ENCODE measurements around the gene MRM3.
"Not testable (repeated sequence)": the region's sequence is repeated elsewhere in the genome, so short reads cannot be mapped to it uniquely, and the experiment has no call there.

The MRM3 gene

DNA sequence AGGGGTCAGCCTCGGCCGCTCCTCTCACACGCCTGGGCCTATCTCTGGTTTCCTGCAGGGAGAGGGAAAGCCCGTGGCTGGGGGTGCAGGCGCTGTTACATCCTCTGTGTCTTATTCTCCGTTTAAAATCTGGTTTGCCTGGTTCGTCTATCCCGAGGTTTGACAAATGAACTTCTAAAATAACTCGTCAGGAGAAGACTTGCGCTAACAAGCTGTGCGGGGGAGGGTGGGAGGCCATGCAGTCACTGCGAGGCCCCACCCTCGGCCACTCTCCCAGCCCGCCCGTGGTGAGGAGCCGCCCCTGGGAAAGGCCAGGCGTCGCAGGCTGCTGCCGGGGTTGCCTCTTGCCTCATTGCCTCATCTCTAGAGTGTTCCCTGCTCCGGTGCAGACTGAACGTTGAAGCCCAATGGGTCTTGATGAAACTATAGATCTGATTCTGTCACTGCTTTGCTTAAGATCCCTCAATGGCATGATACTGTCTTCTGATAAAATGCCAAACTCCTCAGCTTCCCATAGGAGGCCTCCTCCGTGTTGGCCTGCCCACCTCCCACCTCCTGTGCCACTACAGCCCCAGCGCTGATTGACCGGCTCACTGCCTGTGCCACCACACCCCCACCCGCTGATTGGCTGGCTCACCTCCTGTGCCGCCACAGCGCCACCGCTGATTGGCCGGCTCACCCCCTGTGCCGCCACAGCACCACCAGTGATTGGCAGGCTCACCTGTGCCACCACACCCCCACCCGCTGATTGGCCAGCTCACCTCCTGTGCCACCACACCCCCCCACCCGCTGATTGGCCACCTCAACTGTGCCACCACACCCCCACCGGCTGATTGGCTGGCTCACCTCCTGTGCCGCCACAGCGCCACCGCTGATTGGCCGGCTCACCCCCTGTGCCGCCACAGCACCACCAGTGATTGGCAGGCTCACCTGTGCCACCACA is 8.0 kb downstream of the MRM3 start:
- peak; percentile 81 for TF ChIP-seq KLF1 (tag by site-specific recombination; IDR thresholded peaks at IDR 0.05)
- H3K4me1 ChIP-seq (ENCODE audit: control insufficient read depth, insufficient read depth, low read length); H3K4me3 ChIP-seq (ENCODE audit: low read depth, low read length); H3K27ac ChIP-seq (ENCODE audit: extremely low read depth, low read depth, low read length); CTCF ChIA-PET; H3K9me3 ChIP-seq (ENCODE audit: control insufficient read depth, insufficient read depth, low read depth, low read length): not testable (repeated sequence)
- POLR2A ChIA-PET = interaction anchor here (0.6 to 5.9 kb wide), 3 partner anchors 189 to 195 kb away, joined by 3 to 33 read pairs (median 8); partner anchors contain the start of gene NXN
- peaks cover 23 to 74% of the 10 kb centered on the region in 2 experiments for H3K36me3 ChIP-seq (ENCODE audit: control insufficient read depth in 2 of 2, insufficient read depth in 1 of 2, low read length in 2 of 2)

DNA sequence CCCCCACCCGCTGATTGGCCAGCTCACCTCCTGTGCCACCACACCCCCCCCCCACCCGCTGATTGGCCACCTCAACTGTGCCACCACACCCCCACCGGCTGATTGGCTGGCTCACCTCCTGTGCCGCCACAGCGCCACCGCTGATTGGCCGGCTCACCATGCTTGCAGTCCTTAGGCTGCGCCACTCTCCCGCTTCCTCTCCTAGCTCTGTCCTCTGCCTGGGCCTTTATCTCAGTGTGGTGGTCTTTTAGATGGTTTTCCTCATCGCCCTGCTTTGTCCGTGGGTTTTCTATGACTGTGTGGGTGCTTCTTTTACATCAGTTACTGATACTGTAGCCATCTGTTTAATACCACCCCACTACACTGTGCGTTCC is 8.7 kb downstream of the MRM3 start:
- peaks cover 23 to 70% of the 10 kb centered on the region in 2 experiments for H3K36me3 ChIP-seq (ENCODE audit: control insufficient read depth in 2 of 2, insufficient read depth in 1 of 2, low read length in 2 of 2)
- H3K4me1 ChIP-seq (ENCODE audit: control insufficient read depth, insufficient read depth, low read length); H3K9me3 ChIP-seq (ENCODE audit: control insufficient read depth, insufficient read depth, low read depth, low read length); H3K4me3 ChIP-seq (ENCODE audit: low read depth, low read length); CTCF ChIA-PET; H3K27ac ChIP-seq (ENCODE audit: extremely low read depth, low read depth, low read length): not testable (repeated sequence)
- POLR2A ChIA-PET = interaction anchor here (0.6 to 5.9 kb wide), 2 partner anchors 189 to 195 kb away, joined by 3 to 33 read pairs; partner anchors contain the start of gene NXN

DNA sequence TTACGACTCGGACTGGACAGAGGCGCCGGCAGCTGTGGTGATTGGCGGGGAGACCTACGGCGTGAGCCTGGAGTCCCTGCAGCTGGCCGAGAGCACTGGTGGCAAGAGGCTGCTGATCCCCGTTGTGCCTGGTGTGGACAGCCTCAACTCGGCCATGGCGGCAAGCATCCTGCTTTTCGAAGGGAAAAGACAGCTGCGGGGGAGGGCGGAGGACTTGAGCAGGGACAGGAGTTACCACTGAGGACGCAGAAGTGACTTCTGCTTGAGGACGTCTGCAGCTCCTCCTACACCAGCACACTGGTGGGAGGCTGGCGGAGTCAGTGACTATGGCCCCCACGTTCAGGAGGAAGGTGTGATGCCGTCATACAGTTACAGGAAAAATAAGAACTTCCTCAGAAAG is 9.7 kb downstream of the MRM3 start:
- ChIA-PET POLR2A (interaction anchor here (0.6 to 5.9 kb wide), 3 partner anchors 9 to 193 kb away, joined by 5 to 33 read pairs (median 7); partner anchors contain the start of genes GLOD4, MRM3 and NXN), CTCF (interaction anchor here (0.8 to 11.0 kb wide), 5 partner anchors 38 to 207 kb away, joined by 3 to 173 read pairs (median 3); partner anchors contain the start of genes NXN and TIMM22)
- Histone ChIP-seq H3K27ac (ENCODE audit: extremely low read depth, low read depth, low read length) (no peak overlapping the region), H3K4me1 (ENCODE audit: control insufficient read depth, insufficient read depth, low read length) (no peaks in the 10 kb centered on the region), H3K9me3 (ENCODE audit: control insufficient read depth, insufficient read depth, low read depth, low read length) (no peaks in the 10 kb centered on the region), H3K4me3 (ENCODE audit: low read depth, low read length) (no peak overlapping the region), H3K36me3 (ENCODE audit: control insufficient read depth in 2 of 2, insufficient read depth in 1 of 2, low read length in 2 of 2) (peaks cover 23 to 65% of the 10 kb centered on the region in 2 experiments)
- TF ChIP-seq ZNF157 (tag by site-specific recombination; IDR thresholded peaks at IDR 0.05) (no peak), EGR2 (tag by site-specific recombination; IDR thresholded peaks at IDR 0.05; ENCODE audit: low read depth) (0 out of 2 replicates have a peak, but pooled peaks have one; percentile 23)
- TF ChIP-seq, protein P1, sequence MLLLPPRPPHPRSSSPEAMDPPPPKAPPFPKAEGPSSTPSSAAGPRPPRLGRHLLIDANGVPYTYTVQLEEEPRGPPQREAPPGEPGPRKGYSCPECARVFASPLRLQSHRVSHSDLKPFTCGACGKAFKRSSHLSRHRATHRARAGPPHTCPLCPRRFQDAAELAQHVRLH (tag by site-specific recombination; IDR thresholded peaks at IDR 0.05) = no peak

DNA sequence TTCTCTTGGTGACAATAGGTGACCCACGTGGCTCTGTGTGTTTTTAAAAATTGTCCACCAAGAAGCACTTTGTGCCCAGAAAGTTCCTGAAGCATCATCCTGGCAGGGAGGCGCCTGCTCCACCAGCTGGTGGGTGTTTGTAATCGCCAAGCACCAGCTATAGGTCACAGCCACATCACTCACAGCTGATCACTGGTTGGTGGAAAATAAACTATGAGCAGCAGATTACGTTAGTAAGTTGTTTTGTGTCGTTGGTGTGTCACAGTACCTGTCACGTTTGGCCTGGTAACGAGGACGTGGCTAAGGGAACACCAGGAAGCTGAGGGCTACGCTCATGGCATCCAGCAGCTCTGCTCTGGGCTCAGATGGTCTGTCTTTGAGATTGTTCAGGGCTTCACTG is 10.1 kb downstream of the MRM3 start:
- H3K27ac ChIP-seq (ENCODE audit: extremely low read depth, low read depth, low read length) = no peak overlapping the region
- H3K4me1 ChIP-seq (ENCODE audit: control insufficient read depth, insufficient read depth, low read length) = no peaks in the 10 kb centered on the region
- ChIA-PET CTCF (interaction anchor here (0.8 to 11.0 kb wide), 5 partner anchors 39 to 207 kb away, joined by 3 to 173 read pairs (median 3); partner anchors contain the start of genes NXN and TIMM22), POLR2A (interaction anchor here (1.5 to 5.9 kb wide), 2 partner anchors 10 to 188 kb away, joined by 7 to 33 read pairs; partner anchors contain the start of genes GLOD4, MRM3 and NXN)
- no peak overlapping the region for H3K4me3 ChIP-seq (ENCODE audit: low read depth, low read length)
- no peaks in the 10 kb centered on the region for H3K9me3 ChIP-seq (ENCODE audit: control insufficient read depth, insufficient read depth, low read depth, low read length)
- no peak for TF ChIP-seq ZFP69B (tag by site-specific recombination; IDR thresholded peaks at IDR 0.05)
- no peak for TF ChIP-seq OVOL3 (tag by site-specific recombination; IDR thresholded peaks at IDR 0.05)
- 0 out of 2 replicates have a peak, but pooled peaks have one; percentile 12 for TF ChIP-seq ZBTB17 (tag by site-specific recombination; IDR thresholded peaks at IDR 0.05)
- TF ChIP-seq ZNF654 (tag by site-specific recombination; IDR thresholded peaks at IDR 0.05; ENCODE audit: low read depth) = 0 out of 2 replicates have a peak, but pooled peaks have one; percentile 5
- peaks cover 18 to 61% of the 10 kb centered on the region in 2 experiments for H3K36me3 ChIP-seq (ENCODE audit: control insufficient read depth in 2 of 2, insufficient read depth in 1 of 2, low read length in 2 of 2)

DNA sequence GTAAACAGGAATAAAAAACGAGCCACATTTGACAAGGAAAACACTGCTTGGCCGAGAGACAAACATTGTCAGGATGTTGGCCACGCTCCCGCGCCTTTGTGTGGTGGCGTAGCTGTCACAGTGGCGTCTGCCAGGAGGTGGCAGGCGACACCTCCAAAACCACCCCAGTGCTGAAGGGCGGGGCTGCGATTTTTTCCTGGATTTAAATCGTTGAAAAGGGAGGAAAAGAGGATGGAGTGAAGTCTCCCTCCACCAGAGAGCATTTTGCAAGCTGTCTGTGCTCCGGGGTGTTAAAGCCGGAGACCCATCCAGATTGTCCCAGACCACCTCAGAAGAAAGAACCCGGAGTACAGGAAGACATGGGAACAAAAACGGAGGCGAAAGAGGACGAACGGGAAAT is 12.7 kb downstream of the MRM3 start:
- H3K27ac ChIP-seq (ENCODE audit: extremely low read depth, low read depth, low read length) = no peak overlapping the region
- H3K4me3 ChIP-seq (ENCODE audit: low read depth, low read length) = no peak overlapping the region
- no peaks in the 10 kb centered on the region for H3K4me1 ChIP-seq (ENCODE audit: control insufficient read depth, insufficient read depth, low read length)
- H3K36me3 ChIP-seq (ENCODE audit: control insufficient read depth in 2 of 2, insufficient read depth in 1 of 2, low read length in 2 of 2) = peaks cover 0 to 35% of the 10 kb centered on the region in 2 experiments
- ChIA-PET CTCF (interaction anchor here (0.5 to 11.0 kb wide), 17 partner anchors 8 to 724 kb away, joined by 3 to 173 read pairs (median 3); partner anchors contain the start of genes NXN and TIMM22), POLR2A (interaction anchor here (0.6 to 5.9 kb wide), 5 partner anchors 13 to 202 kb away, joined by 3 to 33 read pairs (median 4); partner anchors contain the start of genes GLOD4, MRM3, NXN and TIMM22)
- H3K9me3 ChIP-seq (ENCODE audit: control insufficient read depth, insufficient read depth, low read depth, low read length) = no peaks in the 10 kb centered on the region
- TF ChIP-seq, protein P2, sequence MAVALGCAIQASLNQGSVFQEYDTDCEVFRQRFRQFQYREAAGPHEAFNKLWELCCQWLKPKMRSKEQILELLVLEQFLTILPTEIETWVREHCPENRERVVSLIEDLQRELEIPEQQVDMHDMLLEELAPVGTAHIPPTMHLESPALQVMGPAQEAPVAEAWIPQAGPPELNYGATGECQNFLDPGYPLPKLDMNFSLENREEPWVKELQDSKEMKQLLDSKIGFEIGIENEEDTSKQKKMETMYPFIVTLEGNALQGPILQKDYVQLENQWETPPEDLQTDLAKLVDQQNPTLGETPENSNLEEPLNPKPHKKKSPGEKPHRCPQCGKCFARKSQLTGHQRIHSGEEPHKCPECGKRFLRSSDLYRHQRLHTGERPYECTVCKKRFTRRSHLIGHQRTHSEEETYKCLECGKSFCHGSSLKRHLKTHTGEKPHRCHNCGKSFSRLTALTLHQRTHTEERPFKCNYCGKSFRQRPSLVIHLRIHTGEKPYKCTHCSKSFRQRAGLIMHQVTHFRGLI (tag by site-specific recombination; IDR thresholded peaks at IDR 0.05) = peak; percentile 62; the same call in 1 of the 2 replicates
- TF ChIP-seq ZNF37A (tag by site-specific recombination; IDR thresholded peaks at IDR 0.05) (no peak), KLF1 (tag by site-specific recombination; IDR thresholded peaks at IDR 0.05) (peak; percentile 48; the same call in 1 of the 2 replicates), ZNF366 (tag by site-specific recombination; conservative IDR thresholded peaks at IDR 0.05) (peak; percentile 72), ZNF660 (tag by site-specific recombination; IDR thresholded peaks at IDR 0.05) (peak; percentile 53; the same call in 1 of the 2 replicates), ZSCAN30 (tag by site-specific recombination; IDR thresholded peaks at IDR 0.05) (0 out of 2 replicates have a peak, but pooled peaks have one; percentile 27), FEZF1 (tag by site-specific recombination; IDR thresholded peaks at IDR 0.05) (no peak)
- TF ChIP-seq, protein P3, sequence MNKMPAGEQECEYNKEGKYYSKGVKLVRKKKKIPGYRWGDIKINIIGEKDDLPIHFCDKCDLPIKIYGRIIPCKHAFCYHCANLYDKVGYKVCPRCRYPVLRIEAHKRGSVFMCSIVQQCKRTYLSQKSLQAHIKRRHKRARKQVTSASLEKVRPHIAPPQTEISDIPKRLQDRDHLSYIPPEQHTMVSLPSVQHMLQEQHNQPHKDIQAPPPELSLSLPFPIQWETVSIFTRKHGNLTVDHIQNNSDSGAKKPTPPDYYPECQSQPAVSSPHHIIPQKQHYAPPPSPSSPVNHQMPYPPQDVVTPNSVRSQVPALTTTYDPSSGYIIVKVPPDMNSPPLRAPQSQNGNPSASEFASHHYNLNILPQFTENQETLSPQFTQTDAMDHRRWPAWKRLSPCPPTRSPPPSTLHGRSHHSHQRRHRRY (tag by site-specific recombination; IDR thresholded peaks at IDR 0.05) = no peak
- TF ChIP-seq, protein P4, sequence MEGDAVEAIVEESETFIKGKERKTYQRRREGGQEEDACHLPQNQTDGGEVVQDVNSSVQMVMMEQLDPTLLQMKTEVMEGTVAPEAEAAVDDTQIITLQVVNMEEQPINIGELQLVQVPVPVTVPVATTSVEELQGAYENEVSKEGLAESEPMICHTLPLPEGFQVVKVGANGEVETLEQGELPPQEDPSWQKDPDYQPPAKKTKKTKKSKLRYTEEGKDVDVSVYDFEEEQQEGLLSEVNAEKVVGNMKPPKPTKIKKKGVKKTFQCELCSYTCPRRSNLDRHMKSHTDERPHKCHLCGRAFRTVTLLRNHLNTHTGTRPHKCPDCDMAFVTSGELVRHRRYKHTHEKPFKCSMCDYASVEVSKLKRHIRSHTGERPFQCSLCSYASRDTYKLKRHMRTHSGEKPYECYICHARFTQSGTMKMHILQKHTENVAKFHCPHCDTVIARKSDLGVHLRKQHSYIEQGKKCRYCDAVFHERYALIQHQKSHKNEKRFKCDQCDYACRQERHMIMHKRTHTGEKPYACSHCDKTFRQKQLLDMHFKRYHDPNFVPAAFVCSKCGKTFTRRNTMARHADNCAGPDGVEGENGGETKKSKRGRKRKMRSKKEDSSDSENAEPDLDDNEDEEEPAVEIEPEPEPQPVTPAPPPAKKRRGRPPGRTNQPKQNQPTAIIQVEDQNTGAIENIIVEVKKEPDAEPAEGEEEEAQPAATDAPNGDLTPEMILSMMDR (tag by site-specific recombination; IDR thresholded peaks at IDR 0.05) = peak; percentile 93

All from HEK293 (cell line).